H54 (cell line): ENCODE results near the gene ACAP3.

Source experiments
- DNase-seq: peaks from one replicate; pipeline ENCODE4 v3.0.0; 2011; ENCODE audit warnings: low spot score, mixed read lengths; ENCODE audit not compliant: insufficient read length
- FAIRE-seq: peaks from 3 replicates; lab custom pipeline; 2011; peaks lifted over from hg19 to GRCh38; lab: Jason Lieb, UNC
- POLR2A ChIP-seq: IDR thresholded peaks from 2 replicates; pipeline ENCODE4 v1.6.1; 2011; ENCODE audit warnings: low read depth, mild to moderate bottlenecking, low read length

The ACAP3 gene

DNA sequence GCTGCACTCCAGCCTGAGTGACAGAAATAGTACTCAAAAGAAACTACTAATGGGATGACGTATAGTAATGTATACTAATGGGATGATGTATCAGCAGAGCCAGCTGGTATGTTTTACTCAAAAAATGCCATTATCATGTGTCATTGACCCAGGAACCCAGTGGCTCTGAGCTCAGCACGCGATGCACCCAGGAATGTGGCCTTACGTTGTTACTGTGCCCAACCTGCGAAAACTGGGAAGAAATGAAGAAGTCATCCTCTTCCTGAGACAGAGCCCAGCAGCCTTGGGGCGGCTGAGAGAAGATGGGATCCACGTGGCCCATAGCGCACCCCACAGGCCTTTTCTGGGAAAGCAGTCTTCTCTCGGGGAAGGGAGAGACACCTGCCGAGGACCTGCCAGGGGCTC lies 42.9 kb downstream of the ACAP3 start:
- peak; percentile 92 for DNase-seq
- peak; percentile 88 for FAIRE-seq
- no peak for TF ChIP-seq POLR2A

DNA sequence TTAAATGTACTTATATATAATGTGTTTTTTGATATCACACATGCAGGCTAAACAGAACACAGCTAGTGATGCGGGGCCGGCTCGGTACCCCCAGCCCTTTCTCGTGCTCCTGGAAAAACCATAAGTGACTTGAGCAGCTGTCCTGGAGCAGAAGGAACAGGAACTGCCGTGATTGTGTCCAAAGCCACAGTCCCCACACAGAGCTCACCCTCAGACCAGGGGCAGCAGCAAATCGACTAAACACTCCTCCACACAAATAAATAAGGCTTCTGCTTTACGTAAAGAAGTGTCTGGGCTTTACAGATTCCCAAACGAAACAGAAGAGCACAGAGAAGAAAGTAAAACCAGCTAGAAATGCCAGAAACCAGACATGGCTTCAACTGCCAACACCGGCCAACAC lies 43.7 kb downstream of the ACAP3 start:
- FAIRE-seq (no peak), DNase-seq (no peak)
- TF ChIP-seq POLR2A: no peak

DNA sequence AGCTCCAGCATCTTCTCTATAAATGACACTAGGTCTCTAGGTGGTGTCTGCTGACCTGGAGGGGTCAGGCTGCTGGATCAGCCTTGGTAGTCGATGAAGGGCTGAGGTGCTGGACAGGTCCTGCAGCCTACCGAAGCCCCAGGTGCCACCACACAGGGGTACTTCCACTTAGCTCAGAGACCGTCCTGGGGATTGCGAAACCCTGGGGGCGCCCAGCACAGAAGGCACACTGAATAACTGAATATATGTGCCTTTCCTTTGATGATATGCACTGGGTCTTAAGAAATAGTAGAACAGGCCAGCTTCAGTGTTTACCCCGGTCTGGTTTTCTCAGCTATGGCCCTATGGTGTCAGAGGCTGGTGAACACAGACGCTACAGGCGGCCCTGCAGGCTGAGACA lies 45.0 kb downstream of the ACAP3 start:
- no peak for FAIRE-seq
- DNase-seq: no peak
- TF ChIP-seq POLR2A: no peak

DNA sequence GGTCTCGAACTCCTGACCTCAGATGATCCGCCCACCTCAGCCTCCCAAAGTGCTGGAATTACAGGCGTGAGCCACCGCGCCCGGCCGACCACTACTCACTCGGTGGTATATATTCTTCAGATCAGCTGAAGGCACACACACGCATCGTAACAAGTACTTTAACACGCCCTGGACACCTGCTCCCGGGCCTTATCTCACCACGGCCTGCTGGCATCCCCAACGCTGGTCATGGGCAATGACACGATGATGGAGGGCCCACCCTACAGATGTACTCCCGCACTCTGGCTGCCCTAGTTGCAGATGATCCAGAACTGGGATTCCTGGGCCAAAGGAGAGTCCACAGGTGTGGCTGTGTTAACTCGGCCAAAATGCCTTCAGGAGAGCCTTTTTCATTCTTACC lies 45.7 kb downstream of the ACAP3 start:
- DNase-seq (no peak), FAIRE-seq (no peak)
- TF ChIP-seq POLR2A: no peak

DNA sequence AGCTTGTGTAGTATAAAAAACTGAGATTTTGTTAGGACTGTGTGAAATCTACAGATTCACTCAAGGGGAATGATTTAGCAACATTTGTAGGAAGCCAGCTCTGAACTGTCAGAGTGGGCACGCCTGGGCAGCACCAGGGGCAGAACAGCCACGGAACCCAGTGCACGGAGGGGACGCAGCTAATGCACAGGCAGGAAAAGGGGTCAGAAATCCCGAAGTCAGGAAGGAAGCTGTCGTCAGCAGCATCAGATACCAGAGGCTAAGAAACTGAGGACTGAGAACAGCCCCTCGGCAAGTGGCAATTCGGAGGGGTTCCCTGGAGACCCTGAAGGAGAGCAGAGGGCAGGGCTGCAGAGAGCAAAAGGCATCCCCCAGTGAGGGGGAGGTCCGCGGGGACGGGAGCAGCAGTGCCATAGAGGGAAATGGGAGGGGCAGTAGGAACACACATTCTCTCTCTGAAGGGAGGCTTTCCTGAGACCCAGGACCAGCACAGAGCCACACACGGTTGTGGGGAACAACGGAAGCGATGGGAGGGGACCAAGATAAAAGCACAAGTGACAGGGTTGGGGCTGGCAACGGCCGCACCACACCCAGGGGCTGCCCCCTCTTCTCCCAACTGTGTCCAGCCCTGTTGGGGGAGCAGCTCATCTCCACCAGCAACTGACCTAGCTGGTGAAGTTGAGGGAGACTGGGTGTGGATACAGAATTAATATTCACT lies 46.7 kb downstream of the ACAP3 start:
- FAIRE-seq: no peak
- no peak for DNase-seq
- no peak for TF ChIP-seq POLR2A

DNA sequence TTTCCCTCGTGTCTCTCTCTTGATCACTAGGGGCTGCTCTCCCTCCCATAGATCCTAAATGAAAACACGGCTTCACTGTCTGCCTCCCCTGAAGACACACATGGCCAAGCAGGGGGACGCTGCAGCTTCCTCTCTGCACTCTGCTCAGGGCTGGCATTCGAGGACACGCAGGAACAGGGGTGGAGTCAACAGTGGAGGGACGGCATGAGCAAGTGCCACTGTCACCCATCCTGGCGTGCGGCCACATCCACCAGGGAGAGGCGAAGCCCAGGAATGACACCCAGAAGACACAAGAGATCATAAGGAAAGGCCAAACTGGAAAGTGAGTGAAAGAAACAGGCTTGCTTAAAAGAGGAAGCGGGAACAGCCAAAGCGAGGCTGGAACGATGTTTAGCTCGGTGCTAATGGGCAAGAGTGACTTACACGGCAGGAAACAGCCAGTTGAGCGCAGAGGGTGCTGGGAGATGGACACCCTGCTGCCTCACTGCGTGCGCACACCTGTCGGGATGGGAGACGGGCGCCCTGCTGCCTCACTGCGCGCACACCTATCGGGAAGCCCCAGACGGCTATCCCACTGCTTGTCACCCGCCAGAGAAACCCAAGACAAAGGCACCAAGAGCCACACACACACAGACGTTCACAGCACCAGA lies 47.7 kb downstream of the ACAP3 start:
- no peak for DNase-seq
- FAIRE-seq: no peak
- TF ChIP-seq POLR2A: no peak

DNA sequence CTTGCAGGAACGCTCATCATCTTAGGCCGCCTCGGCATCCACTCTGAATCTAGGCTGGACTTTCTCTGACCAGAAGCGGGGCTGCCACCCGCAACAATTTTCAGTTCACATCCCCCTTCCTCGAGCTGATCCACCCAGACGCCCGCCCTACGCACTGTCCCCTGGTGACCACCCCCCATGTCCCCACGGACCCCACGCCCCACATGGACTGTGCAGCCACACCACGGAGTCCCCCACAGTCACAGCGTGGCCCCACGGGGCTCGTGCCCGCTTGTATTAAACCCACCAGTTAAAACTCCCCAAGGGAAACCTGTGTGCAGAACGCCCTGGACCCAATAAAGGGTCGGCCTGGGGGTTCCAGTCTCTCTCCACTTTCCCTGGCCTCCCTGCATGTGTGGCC lies 48.2 kb downstream of the ACAP3 start:
- DNase-seq (no peak), FAIRE-seq (no peak)
- TF ChIP-seq POLR2A: no peak

DNA sequence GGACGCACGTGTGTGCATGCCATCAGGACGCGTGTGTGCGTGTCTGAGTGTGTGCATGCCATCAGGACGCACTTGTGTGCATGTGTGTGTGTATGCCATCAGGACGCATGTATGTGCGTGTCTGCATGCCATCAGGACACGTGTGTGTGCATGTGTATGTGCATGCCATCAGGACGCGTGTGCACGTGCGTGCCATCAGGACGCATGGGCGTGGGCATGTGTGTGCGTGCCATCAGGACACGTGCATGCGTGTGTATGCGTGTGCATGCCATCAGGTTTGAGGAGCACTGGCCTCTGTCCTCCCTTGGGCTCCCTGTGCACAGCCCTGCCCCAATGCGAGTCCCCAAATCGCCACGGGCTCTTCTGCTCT lies 48.6 kb downstream of the ACAP3 start:
- no peak for DNase-seq
- TF ChIP-seq POLR2A: no peak
- FAIRE-seq: no peak

DNA sequence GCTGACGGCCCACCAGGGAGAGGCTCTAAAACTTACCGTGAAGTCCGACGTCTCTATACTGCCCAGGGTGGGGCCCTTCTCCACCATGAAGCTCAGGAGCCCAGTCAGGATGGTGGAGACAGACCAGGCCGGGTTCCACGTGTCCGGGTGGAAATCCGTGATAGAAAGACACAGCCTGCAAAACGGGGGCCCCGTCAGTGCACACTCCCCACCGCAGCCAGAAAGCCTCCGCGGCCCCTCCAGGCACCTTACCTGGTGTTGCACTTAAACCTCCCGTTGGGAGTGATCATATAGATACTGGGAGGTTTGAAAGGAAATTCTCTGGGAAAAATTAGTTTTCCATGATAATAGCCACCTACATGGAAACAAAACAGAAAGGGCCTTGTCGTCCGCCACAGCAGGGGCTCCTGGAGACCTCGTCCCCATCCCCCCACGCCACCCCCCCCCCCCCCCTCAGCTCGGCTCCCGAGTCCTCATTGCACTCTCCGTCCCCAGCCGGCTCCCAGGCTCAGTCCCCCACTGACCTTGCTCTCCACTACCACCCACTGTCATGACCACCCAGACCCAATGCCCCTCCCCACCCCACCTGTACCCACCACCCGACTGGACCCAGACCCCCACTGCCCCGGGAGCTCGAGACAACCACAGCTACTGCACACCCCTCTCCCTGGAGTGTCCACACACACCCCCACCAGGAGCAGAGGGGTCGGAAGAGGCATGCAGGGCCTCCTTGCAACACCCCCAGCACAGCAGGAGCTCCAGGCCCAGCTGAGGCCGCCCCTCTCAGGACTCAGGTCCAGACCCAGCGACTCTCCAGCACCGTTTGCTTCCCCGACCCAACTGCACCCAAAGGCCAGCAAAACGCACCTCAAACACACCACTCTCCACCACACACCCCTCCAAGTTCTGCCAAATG lies 50.5 kb downstream of the ACAP3 start:
- no peak for TF ChIP-seq POLR2A
- no peak for FAIRE-seq
- no peak for DNase-seq

DNA sequence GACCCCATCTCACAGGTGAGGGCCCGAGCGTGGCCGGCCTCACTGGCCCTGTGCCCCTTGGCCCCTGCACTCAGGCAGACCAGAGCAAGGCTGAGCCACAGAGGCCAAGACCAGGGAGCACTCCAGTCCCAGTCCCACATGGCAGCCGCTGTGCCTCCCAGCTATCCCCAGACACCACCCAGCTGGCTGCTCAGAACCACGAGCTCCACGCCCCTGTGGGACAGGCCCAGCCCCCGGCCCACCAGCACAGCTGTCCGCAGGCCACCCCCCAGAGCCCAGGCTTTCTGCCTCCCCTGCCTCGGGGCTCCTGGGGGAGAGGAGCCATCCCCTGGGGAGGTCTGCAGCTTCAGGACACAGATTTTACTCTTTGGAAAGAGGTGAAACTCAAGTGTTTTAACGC lies 52.1 kb downstream of the ACAP3 start:
- no peak for TF ChIP-seq POLR2A
- FAIRE-seq (no peak), DNase-seq (no peak)

DNA sequence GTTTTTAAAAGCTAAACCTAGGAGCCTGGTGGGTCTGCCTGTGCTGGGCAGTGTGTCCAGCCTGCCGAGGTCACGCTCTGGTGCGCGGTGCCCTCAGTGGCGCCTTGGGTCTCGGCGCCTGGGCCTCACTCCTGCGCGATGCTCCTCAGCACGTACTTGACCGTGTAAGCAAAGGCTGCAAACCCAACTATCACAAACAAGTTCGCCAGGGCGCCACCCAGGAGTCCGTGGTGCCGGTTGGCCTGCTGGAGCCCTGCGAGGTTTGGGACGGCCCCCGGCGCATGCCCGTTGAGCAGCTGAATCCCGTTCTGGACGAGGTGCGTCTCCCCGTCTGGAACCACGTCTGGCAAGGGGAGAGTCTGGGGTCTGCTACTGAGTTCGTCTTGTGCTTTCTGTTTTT lies 52.7 kb downstream of the ACAP3 start:
- DNase-seq: no peak
- no peak for FAIRE-seq
- no peak for TF ChIP-seq POLR2A

DNA sequence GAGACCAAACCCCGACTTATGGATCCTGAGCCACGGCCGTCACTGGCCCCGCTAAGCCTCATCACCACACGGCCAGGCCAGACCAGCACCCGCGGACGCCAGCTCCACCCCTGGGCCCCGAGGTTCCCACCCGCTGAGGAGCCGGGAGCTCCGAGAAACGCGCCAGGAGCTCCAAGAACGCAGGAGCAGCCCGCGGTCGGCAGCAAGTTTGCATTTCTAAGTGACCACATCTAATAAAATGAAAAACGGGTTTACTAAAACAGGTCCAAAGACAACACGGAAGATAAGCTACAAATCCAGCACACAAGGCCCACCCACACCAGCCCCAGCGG lies 53.1 kb downstream of the ACAP3 start:
- no peak for FAIRE-seq
- TF ChIP-seq POLR2A: no peak
- DNase-seq: no peak

DNA sequence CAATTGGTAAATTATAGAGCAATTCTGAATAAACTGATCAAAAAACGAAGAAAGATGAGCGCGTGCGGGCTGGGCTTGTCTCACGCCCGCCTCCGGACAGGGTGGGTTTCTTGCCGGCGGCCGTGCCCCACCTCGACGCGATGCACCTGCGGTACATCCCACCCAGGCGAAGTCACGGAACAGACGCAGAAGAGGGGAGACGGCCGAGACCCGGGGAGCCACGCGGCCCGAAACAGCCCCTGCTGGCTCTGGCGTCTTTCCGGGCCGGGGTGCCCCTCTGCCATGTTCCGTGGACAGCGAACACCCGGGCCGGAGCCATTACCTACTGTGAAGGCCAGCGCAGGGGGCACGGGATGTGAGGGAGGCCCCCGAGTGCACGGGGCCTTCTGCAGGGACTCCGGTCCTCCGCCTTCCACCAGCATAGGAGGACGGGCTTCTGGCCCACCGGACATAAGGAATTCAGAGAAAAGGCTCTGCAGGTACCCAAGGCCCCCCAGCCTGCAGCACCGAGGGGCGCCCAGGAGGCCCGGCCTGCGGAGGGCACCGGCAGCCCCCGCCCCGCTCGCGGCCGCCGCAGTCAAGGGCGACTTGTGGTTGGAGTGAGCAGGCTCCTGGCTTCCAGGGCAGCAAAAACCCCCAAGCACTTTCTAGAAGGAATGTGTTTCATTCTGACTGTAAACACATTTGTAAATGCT lies 53.6 kb downstream of the ACAP3 start:
- FAIRE-seq (no peak), DNase-seq (no peak)

DNA sequence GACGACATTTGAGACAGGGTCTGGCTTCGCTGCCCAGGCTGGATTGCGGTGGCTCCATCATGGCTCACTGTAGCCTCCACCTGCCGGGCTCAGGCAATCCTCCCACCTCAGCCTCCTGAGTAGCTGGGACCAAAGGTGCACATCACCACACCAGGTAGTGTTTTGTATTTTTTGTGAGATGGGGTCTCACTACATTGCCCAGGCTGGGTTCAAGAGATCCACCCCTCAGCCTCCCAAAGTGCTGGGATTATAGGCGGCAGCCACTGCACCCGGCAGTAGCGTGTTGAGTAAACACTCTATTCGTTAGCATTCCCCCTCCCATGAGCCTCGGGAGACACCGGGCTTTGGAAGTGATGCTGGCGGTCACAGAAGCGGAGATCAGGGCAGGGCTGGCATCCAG lies 54.4 kb downstream of the ACAP3 start:
- no peak for TF ChIP-seq POLR2A
- no peak for FAIRE-seq

More for the DNA sequence above, 53.6 kb downstream of the ACAP3 start:
- TF ChIP-seq POLR2A: no peak

More for the DNA sequence above, 54.4 kb downstream of the ACAP3 start:
- no peak for DNase-seq
